ENCODE measurements around the gene TBPL1.

DNA sequence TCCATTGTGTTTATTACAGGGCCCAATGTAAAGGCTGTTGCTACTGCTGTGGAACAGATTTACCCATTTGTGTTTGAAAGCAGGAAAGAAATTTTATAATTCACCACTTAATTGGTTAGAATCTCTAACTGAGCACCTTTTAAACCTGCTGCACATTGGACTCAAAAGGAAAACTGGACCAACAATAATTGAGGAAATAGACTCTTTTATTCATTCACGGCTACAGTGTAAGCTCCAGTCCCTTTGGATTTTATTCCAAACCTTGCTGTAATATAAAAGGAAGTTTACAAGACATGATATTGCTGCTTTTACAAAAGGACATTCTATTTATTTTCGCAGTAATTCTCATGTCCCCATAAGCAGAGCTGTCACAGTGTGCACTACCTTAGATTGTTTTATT lies 33.9 kb downstream of the TBPL1 start:
- TF ChIP-seq, protein P1, sequence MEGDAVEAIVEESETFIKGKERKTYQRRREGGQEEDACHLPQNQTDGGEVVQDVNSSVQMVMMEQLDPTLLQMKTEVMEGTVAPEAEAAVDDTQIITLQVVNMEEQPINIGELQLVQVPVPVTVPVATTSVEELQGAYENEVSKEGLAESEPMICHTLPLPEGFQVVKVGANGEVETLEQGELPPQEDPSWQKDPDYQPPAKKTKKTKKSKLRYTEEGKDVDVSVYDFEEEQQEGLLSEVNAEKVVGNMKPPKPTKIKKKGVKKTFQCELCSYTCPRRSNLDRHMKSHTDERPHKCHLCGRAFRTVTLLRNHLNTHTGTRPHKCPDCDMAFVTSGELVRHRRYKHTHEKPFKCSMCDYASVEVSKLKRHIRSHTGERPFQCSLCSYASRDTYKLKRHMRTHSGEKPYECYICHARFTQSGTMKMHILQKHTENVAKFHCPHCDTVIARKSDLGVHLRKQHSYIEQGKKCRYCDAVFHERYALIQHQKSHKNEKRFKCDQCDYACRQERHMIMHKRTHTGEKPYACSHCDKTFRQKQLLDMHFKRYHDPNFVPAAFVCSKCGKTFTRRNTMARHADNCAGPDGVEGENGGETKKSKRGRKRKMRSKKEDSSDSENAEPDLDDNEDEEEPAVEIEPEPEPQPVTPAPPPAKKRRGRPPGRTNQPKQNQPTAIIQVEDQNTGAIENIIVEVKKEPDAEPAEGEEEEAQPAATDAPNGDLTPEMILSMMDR (optimal IDR thresholded peaks at IDR 0.05 in 1 of 3, IDR thresholded peaks at IDR 0.05 in 1 of 3, conservative IDR thresholded peaks at IDR 0.05 in 1 of 3; ENCODE audit: extremely low read depth in 1 of 3, insufficient read depth in 2 of 3, low read length in 3 of 3), result no peak
- no peak for TF ChIP-seq EZH2 (IDR thresholded peaks at IDR 0.05; ENCODE audit: low read length)
